SJSA1 (cell line): ENCODE data around the gene LMF1. TPM values are rescaled to one million over a fixed set of nuclear protein-coding genes. Genes with fewer than 3 reads are reported as not detected.
"Not testable (repeated sequence)": the region's sequence is repeated elsewhere in the genome, so short reads cannot be mapped to it uniquely, and the experiment has no call there.

Experiments used
- DNase-seq, 2 experiments: peaks; one replicate each; pipeline ENCODE4 v3.0.0-alpha.2; 2015 to 2020; ENCODE audit warnings: low spot score in 2 of 2, low read depth in 1 of 2
- H3K27ac ChIP-seq: fragments of 250-450 bp; sonication (Bioruptor Pico); 2 replicates; pipeline ENCODE4 v1.5.1; 2020; ENCODE audit warnings: mild to moderate bottlenecking, moderate library complexity
- H3K27me3 ChIP-seq: fragments of 250-450 bp; sonication (Bioruptor Pico); replicated peaks from 2 replicates; pipeline ENCODE4 v1.5.1; 2020; ENCODE audit warnings: mild to moderate bottlenecking, moderate library complexity
- H3K36me3 ChIP-seq: fragments of 250-450 bp; sonication (Bioruptor Pico); 2 replicates; pipeline ENCODE4 v1.5.1; 2020; ENCODE audit warnings: mild to moderate bottlenecking
- H3K4me1 ChIP-seq: fragments of 250-450 bp; sonication (Bioruptor Pico); replicated peaks from 2 replicates; pipeline ENCODE4 v1.6.1; 2021; ENCODE audit warnings: mild to moderate bottlenecking
- H3K4me3 ChIP-seq: fragments of 250-450 bp; sonication (Bioruptor Pico); 2 replicates; pipeline ENCODE4 v1.5.1; 2020; ENCODE audit warnings: mild to moderate bottlenecking
- H3K9me3 ChIP-seq: fragments of 250-450 bp; sonication (Bioruptor Pico); replicated peaks from 2 replicates; pipeline ENCODE4 v1.5.1; 2020; ENCODE audit warnings: mild to moderate bottlenecking
- total RNA-seq: library from RNA; depleted of rRNA; stranded (reverse); fragments of >200 nt; shearing (Covaris generic); gene quantifications from 2 replicates; pipeline ENCODE4 v1.2.3, GENCODE V29; 2014

Gene LMF1
- total RNA-seq, 1 experiment from 2014 or later: 23.5 TPM

- Histone ChIP-seq H3K36me3 (no peaks in the 10 kb centered on the region), H3K4me1 (no peaks in the 10 kb centered on the region)
- no peak for DNase-seq
These were observed 87.0 kb downstream of the LMF1 start for GRCh38 chr16:883781-884180.

DNA sequence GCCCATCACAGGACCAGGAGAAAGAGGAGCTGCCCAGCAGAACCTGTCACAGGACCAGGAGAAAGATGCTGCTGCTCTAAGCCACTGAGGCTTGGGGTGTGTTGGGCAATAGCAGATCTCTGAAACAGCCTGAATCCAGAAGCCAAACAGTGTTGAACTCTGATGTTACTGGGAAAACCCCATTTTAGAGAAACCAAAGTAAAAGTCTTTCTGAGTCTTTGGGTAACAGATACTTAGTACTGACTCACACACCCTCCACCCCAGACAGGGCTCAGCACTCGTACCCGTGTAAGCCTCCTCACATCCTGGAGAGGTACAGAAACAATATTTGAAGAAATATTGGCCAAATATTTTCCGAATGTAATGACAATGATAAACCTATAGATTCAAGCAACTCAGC is 87.4 kb downstream of the LMF1 start:
- Histone ChIP-seq H3K4me3 (no peak overlapping the region), H3K36me3 (no peaks in the 10 kb centered on the region), H3K9me3 (peaks cover 3% of the 10 kb centered on the region), H3K27ac (no peak overlapping the region), H3K27me3 (no peaks in the 10 kb centered on the region), H3K4me1 (no peaks in the 10 kb centered on the region)
- no peak for DNase-seq

More at GRCh38 chr16:883781-884180, 87.0 kb downstream of the LMF1 start:
- peaks cover 3% of the 10 kb centered on the region for H3K9me3 ChIP-seq
- no peak overlapping the region for H3K27ac ChIP-seq
- no peak overlapping the region for H3K4me3 ChIP-seq
- no peaks in the 10 kb centered on the region for H3K27me3 ChIP-seq

- H3K4me1 ChIP-seq, H3K27ac ChIP-seq, H3K36me3 ChIP-seq, H3K4me3 ChIP-seq, DNase-seq, H3K27me3 ChIP-seq, H3K9me3 ChIP-seq: not testable (repeated sequence)
These were observed 88.1 kb downstream of the LMF1 start for GRCh38 chr16:882671-883070.

DNA sequence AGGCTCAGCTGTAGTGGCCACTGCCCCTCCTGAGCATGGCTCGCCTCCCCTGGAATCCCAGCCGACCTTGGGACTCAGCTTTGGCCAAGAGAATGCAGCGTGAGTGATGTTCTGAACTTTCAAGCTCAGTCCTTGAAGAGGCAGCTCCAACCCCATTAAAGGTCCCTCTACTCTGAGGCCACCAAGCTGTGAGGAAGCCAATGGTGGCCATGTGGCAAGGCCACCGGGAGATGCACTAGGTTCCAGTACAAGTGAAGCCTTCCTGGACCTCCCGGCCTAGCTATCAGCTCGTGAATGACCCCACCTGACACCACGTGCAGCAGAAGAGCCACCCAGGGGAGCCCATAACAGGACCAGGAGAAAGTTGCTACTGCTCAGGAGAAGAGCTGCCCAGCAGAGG is 88.5 kb downstream of the LMF1 start:
- Histone ChIP-seq H3K4me3 (no peak overlapping the region), H3K27me3 (no peaks in the 10 kb centered on the region), H3K9me3 (peaks cover 3% of the 10 kb centered on the region), H3K36me3 (no peaks in the 10 kb centered on the region), H3K27ac (no peak overlapping the region), H3K4me1 (no peaks in the 10 kb centered on the region)
- no peak for DNase-seq

- peaks cover 3% of the 10 kb centered on the region for H3K9me3 ChIP-seq
- no peaks in the 10 kb centered on the region for H3K4me1 ChIP-seq
- DNase-seq: no peak
- H3K4me3 ChIP-seq: no peak overlapping the region
- H3K36me3 ChIP-seq: no peaks in the 10 kb centered on the region
- H3K27me3 ChIP-seq: no peaks in the 10 kb centered on the region
- H3K27ac ChIP-seq: no peak overlapping the region
These were observed 89.3 kb downstream of the LMF1 start for GRCh38 chr16:881219-882097.

- peaks cover 3% of the 10 kb centered on the region for H3K9me3 ChIP-seq
- no peak overlapping the region for H3K4me3 ChIP-seq
- no peaks in the 10 kb centered on the region for H3K4me1 ChIP-seq
- no peaks in the 10 kb centered on the region for H3K36me3 ChIP-seq
- H3K27ac ChIP-seq: no peak overlapping the region
- H3K27me3 ChIP-seq: no peaks in the 10 kb centered on the region
- no peak for DNase-seq
These were observed 90.2 kb downstream of the LMF1 start for GRCh38 chr16:880471-881171.

- no peak overlapping the region for H3K4me3 ChIP-seq
- no peaks in the 10 kb centered on the region for H3K36me3 ChIP-seq
- H3K9me3 ChIP-seq: peaks cover 3% of the 10 kb centered on the region
- no peaks in the 10 kb centered on the region for H3K27me3 ChIP-seq
- no peaks in the 10 kb centered on the region for H3K4me1 ChIP-seq
- no peak overlapping the region for H3K27ac ChIP-seq
- no peak for DNase-seq
These were observed 90.8 kb downstream of the LMF1 start for GRCh38 chr16:879986-880385.

GRCh38 chr16:879461-879861 is 91.3 kb downstream of the LMF1 start:
- no peaks in the 10 kb centered on the region for H3K36me3 ChIP-seq
- DNase-seq: no peak
- peaks cover 3% of the 10 kb centered on the region for H3K9me3 ChIP-seq
- H3K27me3 ChIP-seq: no peaks in the 10 kb centered on the region
- no peak overlapping the region for H3K27ac ChIP-seq
- H3K4me3 ChIP-seq: no peak overlapping the region
- H3K4me1 ChIP-seq: no peaks in the 10 kb centered on the region

- no peak overlapping the region for H3K4me3 ChIP-seq
- H3K9me3 ChIP-seq: peaks cover under 1% of the 10 kb centered on the region; the same call in 1 of the 2 replicates
- DNase-seq: no peak
These were observed 91.9 kb downstream of the LMF1 start for GRCh38 chr16:878886-879285.

GRCh38 chr16:878072-878784 is 92.6 kb downstream of the LMF1 start:
- no peak overlapping the region for H3K27ac ChIP-seq
- no peaks in the 10 kb centered on the region for H3K36me3 ChIP-seq
- H3K9me3 ChIP-seq: no peaks in the 10 kb centered on the region
- DNase-seq: no peak
- no peak overlapping the region for H3K4me3 ChIP-seq
- H3K27me3 ChIP-seq: no peaks in the 10 kb centered on the region
- H3K4me1 ChIP-seq: no peaks in the 10 kb centered on the region

More at GRCh38 chr16:878886-879285, 91.9 kb downstream of the LMF1 start:
- Histone ChIP-seq H3K36me3 (no peaks in the 10 kb centered on the region), H3K27me3 (no peaks in the 10 kb centered on the region), H3K27ac (no peak overlapping the region), H3K4me1 (no peaks in the 10 kb centered on the region)

GRCh38 chr16:877242-878071 is 93.3 kb downstream of the LMF1 start:
- Histone ChIP-seq H3K9me3 (no peaks in the 10 kb centered on the region), H3K27ac (no peak overlapping the region), H3K4me3 (no peak overlapping the region), H3K36me3 (no peaks in the 10 kb centered on the region), H3K27me3 (no peaks in the 10 kb centered on the region), H3K4me1 (no peaks in the 10 kb centered on the region)
- no peak for DNase-seq

GRCh38 chr16:876523-877241 is 94.1 kb downstream of the LMF1 start:
- Histone ChIP-seq H3K4me1 (no peaks in the 10 kb centered on the region), H3K36me3 (no peaks in the 10 kb centered on the region), H3K27me3 (no peaks in the 10 kb centered on the region), H3K9me3 (no peaks in the 10 kb centered on the region), H3K27ac (no peak overlapping the region), H3K4me3 (no peak overlapping the region)
- no peak for DNase-seq

DNA sequence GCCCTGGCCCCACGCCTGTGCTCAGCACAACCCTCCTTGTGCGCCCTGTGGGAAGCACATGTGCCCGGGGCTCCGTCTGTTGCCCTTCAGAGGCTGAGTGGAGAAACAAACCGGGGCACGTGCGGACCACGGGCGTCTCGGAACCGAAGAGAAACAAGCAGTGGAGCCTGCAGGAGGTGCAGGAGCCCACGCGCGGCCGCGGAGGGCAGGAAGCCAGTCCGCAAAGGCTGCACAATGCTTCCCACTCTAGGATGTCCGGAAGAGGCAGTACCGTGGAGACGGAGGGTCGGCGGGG is 94.8 kb downstream of the LMF1 start:
- Histone ChIP-seq H3K27me3 (no peaks in the 10 kb centered on the region), H3K36me3 (no peaks in the 10 kb centered on the region), H3K4me1 (no peaks in the 10 kb centered on the region), H3K4me3 (no peak overlapping the region), H3K27ac (no peak overlapping the region), H3K9me3 (no peaks in the 10 kb centered on the region)
- DNase-seq: no peak
